ENCODE results near the gene ACAT2. TPM values are rescaled to one million over a fixed set of nuclear protein-coding genes. Genes with fewer than 3 reads are reported as not detected.
A peak's percentile ranks its signal among the peaks of the same experiment; 100 is the strongest.

Gene ACAT2
- total RNA-seq, 2 donors from 2014 or later, result 7.3 to 16.2 TPM

DNA sequence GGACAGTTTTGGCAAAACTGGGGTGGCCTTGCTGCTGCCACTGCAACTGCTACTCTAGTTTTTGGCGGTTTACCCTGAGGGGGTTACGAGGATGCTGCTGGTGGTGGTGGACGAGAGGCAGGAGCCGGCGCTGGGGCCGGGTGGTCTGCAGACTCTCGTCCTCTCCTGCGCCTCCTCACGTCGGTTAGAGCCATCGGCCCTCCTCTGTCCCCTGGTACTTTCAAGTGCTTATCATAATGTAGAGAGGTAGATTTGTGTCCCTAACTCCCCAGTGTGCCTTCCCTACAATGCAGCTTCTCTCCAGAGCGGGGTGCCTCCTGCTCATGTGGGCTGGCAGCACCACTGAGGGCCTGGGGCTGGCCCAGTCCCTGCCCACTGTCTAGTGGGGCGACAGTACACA is 64.2 kb downstream of the ACAT2 start:
- ATAC-seq (no peak), DNase-seq (no peak)
- H3K4me3 ChIP-seq, result no peak overlapping the region
- H3K9me3 ChIP-seq, result no peaks in the 10 kb centered on the region
- no peak for TF ChIP-seq POLR2A (IDR thresholded peaks at IDR 0.05)
- TF ChIP-seq, protein P1, sequence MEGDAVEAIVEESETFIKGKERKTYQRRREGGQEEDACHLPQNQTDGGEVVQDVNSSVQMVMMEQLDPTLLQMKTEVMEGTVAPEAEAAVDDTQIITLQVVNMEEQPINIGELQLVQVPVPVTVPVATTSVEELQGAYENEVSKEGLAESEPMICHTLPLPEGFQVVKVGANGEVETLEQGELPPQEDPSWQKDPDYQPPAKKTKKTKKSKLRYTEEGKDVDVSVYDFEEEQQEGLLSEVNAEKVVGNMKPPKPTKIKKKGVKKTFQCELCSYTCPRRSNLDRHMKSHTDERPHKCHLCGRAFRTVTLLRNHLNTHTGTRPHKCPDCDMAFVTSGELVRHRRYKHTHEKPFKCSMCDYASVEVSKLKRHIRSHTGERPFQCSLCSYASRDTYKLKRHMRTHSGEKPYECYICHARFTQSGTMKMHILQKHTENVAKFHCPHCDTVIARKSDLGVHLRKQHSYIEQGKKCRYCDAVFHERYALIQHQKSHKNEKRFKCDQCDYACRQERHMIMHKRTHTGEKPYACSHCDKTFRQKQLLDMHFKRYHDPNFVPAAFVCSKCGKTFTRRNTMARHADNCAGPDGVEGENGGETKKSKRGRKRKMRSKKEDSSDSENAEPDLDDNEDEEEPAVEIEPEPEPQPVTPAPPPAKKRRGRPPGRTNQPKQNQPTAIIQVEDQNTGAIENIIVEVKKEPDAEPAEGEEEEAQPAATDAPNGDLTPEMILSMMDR (IDR thresholded peaks at IDR 0.05), result no peak
- intact Hi-C loops (cut with DNase I), result no loop called here
- H3K27me3 ChIP-seq, result no peaks in the 10 kb centered on the region
- whole genome bisulfite sequencing, 2 donors, result 89 to 90% methylated on average over 11 to 13 of the region's 13 CpGs
- H3K27ac ChIP-seq, result no peak overlapping the region
- peaks cover 5% of the 10 kb centered on the region for H3K4me1 ChIP-seq
- no peaks in the 10 kb centered on the region for H3K36me3 ChIP-seq (replicated peaks in 1 of 2; ENCODE audit: insufficient read depth in 1 of 2, low read depth in 2 of 2)

DNA sequence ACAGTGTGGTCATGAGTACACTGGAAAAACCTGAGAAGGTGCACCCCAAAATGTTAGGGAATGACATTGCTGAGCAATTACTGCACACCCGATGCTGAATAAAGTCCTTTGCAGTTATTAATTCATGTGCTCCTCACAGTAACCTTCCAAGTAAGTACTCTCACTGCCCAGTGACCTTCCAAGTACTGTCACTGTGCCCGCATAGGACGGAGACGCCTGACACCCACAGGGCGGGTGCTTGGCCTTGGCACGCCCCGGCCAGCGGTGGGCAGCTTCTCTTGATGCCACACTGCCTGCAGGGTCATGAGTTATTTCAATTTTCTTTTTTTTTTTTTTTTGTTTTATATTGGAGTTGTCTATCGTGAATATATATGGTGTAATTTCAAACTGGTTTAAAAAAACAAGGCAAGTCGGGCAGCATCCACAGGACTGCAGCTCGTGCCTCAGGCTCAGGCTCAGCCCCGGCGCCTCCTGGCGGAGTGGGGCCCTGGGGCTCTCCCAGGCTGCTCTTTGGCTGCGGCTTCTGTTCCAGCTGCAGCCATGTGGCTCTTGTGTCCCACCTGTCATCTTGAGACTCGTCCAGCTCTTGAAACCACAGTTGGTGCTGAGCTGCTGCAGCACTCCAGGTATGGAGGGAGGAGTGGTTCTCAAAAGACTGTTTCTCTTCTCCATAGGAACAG is 65.3 kb downstream of the ACAT2 start:
- ATAC-seq (no peak), DNase-seq (no peak)
- peaks cover 12% of the 10 kb centered on the region for H3K4me1 ChIP-seq
- H3K9me3 ChIP-seq, result no peaks in the 10 kb centered on the region
- no peaks in the 10 kb centered on the region for H3K36me3 ChIP-seq (replicated peaks in 1 of 2; ENCODE audit: insufficient read depth in 1 of 2, low read depth in 2 of 2)
- no peak overlapping the region for H3K4me3 ChIP-seq
- H3K27ac ChIP-seq, result no peak overlapping the region
- TF ChIP-seq POLR2A (IDR thresholded peaks at IDR 0.05), result no peak
- TF ChIP-seq, protein P1 (IDR thresholded peaks at IDR 0.05), result no peak
- intact Hi-C loops (cut with DNase I), result no loop called here
- H3K27me3 ChIP-seq, result no peaks in the 10 kb centered on the region
- 83 to 90% methylated on average over 16 of the region's 16 CpGs for WGBS, 2 donors

DNA sequence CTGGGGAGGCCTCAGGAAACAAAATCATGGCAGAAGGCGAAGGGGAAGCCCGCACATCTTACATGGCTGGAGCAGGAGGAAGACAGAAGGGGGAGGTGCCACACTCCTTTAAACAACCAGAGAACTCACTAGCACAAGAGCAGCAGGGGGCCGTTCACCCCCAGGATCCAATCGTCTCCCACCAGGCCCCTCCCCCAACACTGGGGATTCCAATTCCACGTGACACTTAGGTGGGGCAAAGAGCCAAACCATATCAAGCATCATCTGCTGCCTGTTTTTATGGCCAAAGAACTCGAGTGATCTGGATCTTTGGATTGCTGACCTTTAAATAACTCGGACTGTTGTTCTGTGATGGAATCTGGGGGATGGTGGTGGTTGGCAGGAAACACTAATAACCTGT is 66.2 kb downstream of the ACAT2 start:
- intact Hi-C loops (cut with DNase I), result no loop called here
- 41 to 45% methylated on average over 7 of the region's 7 CpGs for WGBS, 2 donors
- H3K9me3 ChIP-seq, result no peaks in the 10 kb centered on the region
- peaks cover 12% of the 10 kb centered on the region for H3K4me1 ChIP-seq
- H3K36me3 ChIP-seq (replicated peaks in 1 of 2; ENCODE audit: insufficient read depth in 1 of 2, low read depth in 2 of 2), result no peaks in the 10 kb centered on the region
- TF ChIP-seq, protein P1 (IDR thresholded peaks at IDR 0.05), result no peak
- TF ChIP-seq POLR2A (IDR thresholded peaks at IDR 0.05), result no peak
- peak; percentile 72 for ATAC-seq
- peak; percentile 19 to 57 (median 40) for DNase-seq
- no peaks in the 10 kb centered on the region for H3K27me3 ChIP-seq
- H3K4me3 ChIP-seq, result no peak overlapping the region
- peak overlapping the region in 3 of 4 donors; percentile 41 to 61 (median 52) for H3K27ac ChIP-seq

Small RNA genes lying within 50 kb of the gene (small RNA-seq; reads per million reads assigned to genes)
- gene RNU4ATAC18P, result not detected
- 21.9 reads per million, percentile 94 among the genes with 10 or more reads in this experiment for gene SNORA20
- not detected for gene SNORA29

Other genes with a start within 250 kb of the ACAT2 start
- 100 to 1,000 TPM in 1 of 2 donors, 10 to 100 TPM in 1; 70.5 to 171 TPM for gene SOD2, start 68.8 kb upstream of the ACAT2 start, total RNA-seq
- 10 to 100 TPM; 56.8 to 58.7 TPM for gene WTAP, start 34.5 kb upstream of the ACAT2 start, total RNA-seq
- gene TCP1, start 27.6 kb downstream of the ACAT2 start, total RNA-seq, result 10 to 100 TPM; 55.7 to 81.5 TPM
- gene MRPL18, start 28.4 kb downstream of the ACAT2 start, total RNA-seq, result 10 to 100 TPM; 35.0 to 84.0 TPM
- gene PNLDC1, start 38.2 kb downstream of the ACAT2 start, total RNA-seq, result under 1 TPM in 1 of 2 donors, not detected in 1; 0.52 TPM
- not detected for gene MAS1, start 128.9 kb downstream of the ACAT2 start, total RNA-seq
- 10 to 100 TPM; 50.8 TPM for gene IGF2R, start 207.0 kb downstream of the ACAT2 start, total RNA-seq

Data from body of pancreas (tissue), 4 donors.